PC-9 (cell line): ENCODE measurements around the gene STX7. TPM values are rescaled to one million over a fixed set of nuclear protein-coding genes. Genes with fewer than 3 reads are reported as not detected.
A peak's percentile ranks its signal among the peaks of the same experiment; 100 is the strongest.
"Not testable (repeated sequence)": the region's sequence is repeated elsewhere in the genome, so short reads cannot be mapped to it uniquely, and the experiment has no call there.

Experiments
- Bru-seq: library from RNA; stranded (reverse); fragments of 400-500 nt; gene quantifications from one replicate; lab custom pipeline; 2021; lab: Mats Ljungman, UMichigan
- BruChase-seq, 2 experiments: library from RNA; stranded (reverse); fragments of 400-500 nt; gene quantifications; one replicate each; lab custom pipeline; 2021; lab: Mats Ljungman, UMichigan
- BruUV-seq: library from RNA; stranded (reverse); fragments of 400-500 nt; replicated peaks from 2 replicates; lab custom pipeline; 2021; lab: Mats Ljungman, UMichigan
- CTCF ChIA-PET: fragments of 300-600 bp; sonication (Branson Sonifier 250); formaldehyde crosslinking; loops from one replicate; lab custom pipeline; 2022; ENCODE audit warnings: antibody characterized with exemption; lab: Charles Lee
- POLR2A ChIA-PET: fragments of 300-600 bp; sonication (Branson Sonifier 250); formaldehyde crosslinking; loops from one replicate; lab custom pipeline; 2022; ENCODE audit warnings: antibody characterized with exemption; ENCODE audit not compliant: unreplicated experiment; lab: Charles Lee
- DNase-seq, 2 experiments: peaks; one replicate each; pipeline versions ENCODE4 v3.0.0 to v3.0.0-alpha.2; 2015 to 2022; ENCODE audit warnings: mixed read lengths in 1 of 2
- H2AFZ ChIP-seq: fragments of 200-600 bp; sonication (generic); 2 replicates; pipeline ENCODE4 v1.8.1; 2017; ENCODE audit warnings: antibody characterized with exemption
- H3F3A ChIP-seq: fragments of 200-600 bp; sonication (generic); 2 replicates; pipeline ENCODE4 v1.8.1; 2017; ENCODE audit warnings: antibody characterized with exemption, mild to moderate bottlenecking, low read depth; ENCODE audit not compliant: insufficient read depth
- H3K27ac ChIP-seq: fragments of 200-600 bp; sonication (generic); 2 replicates; pipeline ENCODE4 v1.6.1; 2016; ENCODE audit warnings: mixed run types
- H3K27me3 ChIP-seq: fragments of 200-600 bp; sonication (generic); 2 replicates; pipeline ENCODE4 v1.6.1; 2016; ENCODE audit warnings: low read depth, mixed run types; ENCODE audit not compliant: insufficient read depth
- H3K36me3 ChIP-seq: fragments of 200-600 bp; sonication (generic); 2 replicates; pipeline ENCODE4 v1.6.1; 2016; ENCODE audit warnings: low read depth, mixed run types
- H3K4me1 ChIP-seq: fragments of 200-600 bp; sonication (generic); replicated peaks from 2 replicates; pipeline ENCODE4 v1.6.1; 2016; ENCODE audit warnings: mixed run types; ENCODE audit not compliant: insufficient read depth
- H3K4me2 ChIP-seq: fragments of 200-600 bp; sonication (generic); 2 replicates; pipeline ENCODE4 v1.6.1; 2017; ENCODE audit warnings: mixed run types
- H3K4me3 ChIP-seq: fragments of 200-600 bp; sonication (generic); 2 replicates; pipeline ENCODE4 v1.6.1; 2016; ENCODE audit warnings: mixed run types
- H3K79me2 ChIP-seq: fragments of 200-600 bp; sonication (generic); 2 replicates; pipeline ENCODE4 v1.6.1; 2017; ENCODE audit warnings: low read depth, mixed run types
- H3K9me2 ChIP-seq: fragments of 200-600 bp; sonication (generic); 2 replicates; pipeline ENCODE4 v1.8.1; 2017; ENCODE audit warnings: mild to moderate bottlenecking; ENCODE audit not compliant: insufficient read depth
- H3K9me3 ChIP-seq: fragments of 200-600 bp; sonication (generic); 2 replicates; pipeline ENCODE4 v1.8.1; 2016; ENCODE audit warnings: low read depth; ENCODE audit not compliant: insufficient read depth
- H4K20me1 ChIP-seq: fragments of 200-600 bp; sonication (generic); 2 replicates; pipeline ENCODE4 v1.8.1; 2017; ENCODE audit not compliant: insufficient read depth
- EZH2 ChIP-seq: fragments of 200-600 bp; sonication (generic); IDR thresholded peaks from 2 replicates; pipeline ENCODE4 v1.8.0; 2017; ENCODE audit warnings: antibody characterized with exemption, low read depth
- intact Hi-C: fragments of 100-400 bp; cut with micrococcal nuclease; formaldehyde crosslinking; loops from one replicate; pipeline ENCODE4 v1.10.0; 2022; ENCODE audit not compliant: unreplicated experiment
- long read RNA-seq: library from polyadenylated mRNA; stranded (forward); transcript quantifications from one replicate; pipeline ENCODE4 v2.0.0, GENCODE V29; 2022
- total RNA-seq: library from RNA; stranded (reverse); gene quantifications from 2 replicates; pipeline ENCODE4 v1.2.3, GENCODE V29; 2021
- TF ChIP-seq, protein P1 (sequence below): fragments of 200-600 bp; sonication (generic); conservative IDR thresholded peaks from 2 replicates; pipeline ENCODE4 v1.6.1; 2017; ENCODE audit warnings: mixed run types, antibody characterized with exemption, mild to moderate bottlenecking, moderate library complexity

The STX7 gene, protein sequence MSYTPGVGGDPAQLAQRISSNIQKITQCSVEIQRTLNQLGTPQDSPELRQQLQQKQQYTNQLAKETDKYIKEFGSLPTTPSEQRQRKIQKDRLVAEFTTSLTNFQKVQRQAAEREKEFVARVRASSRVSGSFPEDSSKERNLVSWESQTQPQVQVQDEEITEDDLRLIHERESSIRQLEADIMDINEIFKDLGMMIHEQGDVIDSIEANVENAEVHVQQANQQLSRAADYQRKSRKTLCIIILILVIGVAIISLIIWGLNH
- 33.3 and 40.7 TPM in 2 replicates for total RNA-seq
- percentile 78 among the genes with signal in this experiment for Bru-seq, nascent RNA
- BruChase-seq, experiment 1, labeled RNA remaining after a 2-hour chase, result percentile 79 among the genes with signal in this experiment
- percentile 67 among the genes with signal in this experiment for BruChase-seq, experiment 2, labeled RNA remaining after a 6-hour chase
- long read RNA-seq, full-length matches to known transcripts, result 33 of 52 reads
- long read RNA-seq, partial matches to known transcripts, result 1 of 52 reads
- long read RNA-seq, other reads (novel, unspliced or antisense), result 18 of 52 reads

DNA sequence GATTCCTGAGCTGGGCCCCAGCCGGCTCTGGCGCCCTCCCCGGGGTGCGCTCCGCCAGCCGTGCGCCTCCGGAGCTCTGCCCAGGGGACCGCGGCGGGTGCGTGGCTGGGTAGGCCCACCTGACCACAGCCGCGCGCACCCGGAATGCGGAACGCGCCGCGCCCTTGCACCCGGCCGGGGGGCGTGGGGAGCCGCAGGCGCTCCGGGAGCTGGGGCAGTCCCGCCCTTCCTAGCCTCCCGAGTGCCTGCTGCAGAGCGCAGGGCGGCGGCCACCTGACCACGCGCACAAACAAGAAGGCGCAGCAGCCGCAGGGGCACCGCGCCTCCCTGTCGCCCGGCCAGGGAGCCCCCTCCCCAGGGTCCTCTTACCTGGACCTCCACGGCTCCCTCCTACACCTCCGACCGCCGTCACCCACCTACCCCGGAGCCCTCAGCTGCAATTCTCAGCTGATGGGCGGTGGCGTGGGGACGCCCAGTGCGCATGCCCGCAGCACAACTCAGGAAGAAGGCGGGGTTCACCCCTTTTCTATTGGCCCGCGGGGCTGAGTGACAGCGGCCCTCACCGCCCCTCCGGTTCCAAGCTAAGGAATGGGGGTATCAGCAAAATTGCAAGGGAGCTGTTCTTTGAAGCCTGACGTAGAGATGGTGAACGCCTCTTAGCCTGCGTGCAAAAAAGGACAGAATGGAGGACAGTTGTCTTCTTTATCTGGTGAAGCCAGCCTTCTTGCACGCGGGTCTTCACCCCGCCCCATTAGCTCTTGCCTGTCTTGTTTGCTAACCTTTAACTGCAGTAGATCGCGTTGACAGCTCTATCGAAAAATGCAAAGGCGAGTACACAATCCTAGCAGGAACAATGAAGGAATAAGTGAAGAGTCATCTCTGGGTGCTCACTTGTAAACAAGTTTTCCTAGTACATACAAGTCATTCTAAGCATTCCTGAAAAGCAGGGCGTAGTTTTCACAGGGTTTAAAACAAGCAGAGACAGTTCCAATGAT lies at the start of gene STX7:
TSS of gene STX7 (minus strand) at position 479 of the 995 bp plus-strand sequence. CDS start 9,586 bp downstream, outside the sequence.
- Histone ChIP-seq H2AFZ (peak within 1 kb of the TSS; percentile 80), H3F3A (peaks cover 11% of the 10 kb centered on the region; the same call in 1 of the 2 replicates), H3K36me3 (0 out of 2 replicates have a peak, but pooled peaks cover 4% of the 10 kb centered on the region), H4K20me1 (no peaks in the 10 kb centered on the region), H3K27me3 (no peaks in the 10 kb centered on the region), H3K4me3 (peak within 1 kb of the TSS; percentile 71), H3K79me2 (peaks cover 43% of the 10 kb centered on the region), H3K9me2 (no peaks in the 10 kb centered on the region), H3K4me1 (peaks cover 28% of the 10 kb centered on the region), H3K4me2 (peak within 1 kb of the TSS; percentile 88), H3K27ac (peak within 1 kb of the TSS; percentile 63), H3K9me3 (no peaks in the 10 kb centered on the region)
- BruUV-seq, result no TSS peak
- CTCF ChIA-PET, result interaction anchor here (1.3 kb wide), 1 partner anchor 233 kb away, joined by 4 read pairs; no protein-coding TSS in a partner anchor
- DNase-seq, result peak; percentile 90 to 97
- intact Hi-C loops, result loop anchor here (2.0 to 5.0 kb wide), 4 partner anchors 154 to 558 kb away; partner anchors contain the start of genes RPS12 and SLC18B1
- POLR2A ChIA-PET, result interaction anchor here (0.5 to 1.3 kb wide), 5 partner anchors 29 to 645 kb away, joined by 3 to 8 read pairs (median 4); partner anchors contain the start of gene CCN2
- no peak for TF ChIP-seq EZH2
- TF ChIP-seq, protein P1, sequence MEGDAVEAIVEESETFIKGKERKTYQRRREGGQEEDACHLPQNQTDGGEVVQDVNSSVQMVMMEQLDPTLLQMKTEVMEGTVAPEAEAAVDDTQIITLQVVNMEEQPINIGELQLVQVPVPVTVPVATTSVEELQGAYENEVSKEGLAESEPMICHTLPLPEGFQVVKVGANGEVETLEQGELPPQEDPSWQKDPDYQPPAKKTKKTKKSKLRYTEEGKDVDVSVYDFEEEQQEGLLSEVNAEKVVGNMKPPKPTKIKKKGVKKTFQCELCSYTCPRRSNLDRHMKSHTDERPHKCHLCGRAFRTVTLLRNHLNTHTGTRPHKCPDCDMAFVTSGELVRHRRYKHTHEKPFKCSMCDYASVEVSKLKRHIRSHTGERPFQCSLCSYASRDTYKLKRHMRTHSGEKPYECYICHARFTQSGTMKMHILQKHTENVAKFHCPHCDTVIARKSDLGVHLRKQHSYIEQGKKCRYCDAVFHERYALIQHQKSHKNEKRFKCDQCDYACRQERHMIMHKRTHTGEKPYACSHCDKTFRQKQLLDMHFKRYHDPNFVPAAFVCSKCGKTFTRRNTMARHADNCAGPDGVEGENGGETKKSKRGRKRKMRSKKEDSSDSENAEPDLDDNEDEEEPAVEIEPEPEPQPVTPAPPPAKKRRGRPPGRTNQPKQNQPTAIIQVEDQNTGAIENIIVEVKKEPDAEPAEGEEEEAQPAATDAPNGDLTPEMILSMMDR, result no peak

DNA sequence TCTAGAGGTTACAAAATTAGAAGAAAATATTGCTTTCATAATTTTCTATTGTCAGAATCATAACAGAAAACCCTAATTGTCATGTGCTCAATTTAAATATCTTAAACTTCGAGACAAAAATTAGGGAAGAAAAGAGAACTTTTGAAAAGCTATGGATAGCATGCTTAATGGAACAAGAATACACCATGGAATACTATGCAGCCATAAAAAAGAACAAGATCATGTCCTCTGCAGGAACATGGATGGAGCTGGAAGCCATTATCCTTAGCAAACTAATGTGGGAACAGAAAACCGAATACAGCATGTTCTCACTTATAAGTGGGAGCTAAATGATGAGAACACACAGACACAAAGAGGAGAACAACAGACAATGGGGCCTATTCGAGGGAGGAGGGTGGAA lies 47.2 kb upstream of the STX7 start:
- H3K36me3 ChIP-seq, H2AFZ ChIP-seq, BruUV-seq, H3K79me2 ChIP-seq, H3K9me3 ChIP-seq, H3K27me3 ChIP-seq, H3K4me3 ChIP-seq, H3K27ac ChIP-seq, H3K4me1 ChIP-seq, DNase-seq, intact Hi-C loops, H4K20me1 ChIP-seq, POLR2A ChIA-PET, H3K9me2 ChIP-seq, CTCF ChIA-PET, H3K4me2 ChIP-seq, H3F3A ChIP-seq: not testable (repeated sequence)

DNA sequence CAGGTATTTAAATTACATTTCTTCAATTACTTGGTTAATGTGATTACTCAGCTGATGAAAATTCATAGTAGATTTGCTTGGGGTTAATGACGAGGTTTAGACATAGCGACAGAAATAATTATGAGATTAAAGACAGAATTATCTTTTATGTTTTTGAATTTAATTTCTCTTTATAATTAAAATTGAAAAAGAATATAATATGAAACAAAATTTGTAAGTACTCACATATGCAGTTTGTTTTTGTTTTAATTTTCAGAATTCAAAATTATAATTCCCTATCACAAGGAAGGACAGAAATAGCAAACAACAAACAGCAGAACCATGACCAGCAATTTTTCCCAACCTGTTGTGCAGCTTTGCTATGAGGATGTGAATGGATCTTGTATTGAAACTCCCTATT lies 39.5 kb upstream of the STX7 start, which contains the start of gene TAAR8:
TSS of gene TAAR8 (plus strand) at position 301 of the 400 bp plus-strand sequence. CDS start at position 322, 21 bp downstream.
- peaks cover 4% of the 10 kb centered on the region; the same call in 1 of the 2 replicates for H3K9me3 ChIP-seq
- no peaks in the 10 kb centered on the region for H3K9me2 ChIP-seq
- H3K79me2 ChIP-seq, result no peaks in the 10 kb centered on the region
- no peak within 1 kb of the TSS for H3K4me3 ChIP-seq
- no peaks in the 10 kb centered on the region for H3K4me1 ChIP-seq
- TF ChIP-seq, protein P1, result no peak
- no peak for TF ChIP-seq EZH2
- no peaks in the 10 kb centered on the region for H4K20me1 ChIP-seq
- no peak within 1 kb of the TSS for H3K27ac ChIP-seq
- ChIA-PET POLR2A (no interaction called here), CTCF (no interaction called here)
- BruUV-seq, result no TSS peak
- no peak within 1 kb of the TSS for H3K4me2 ChIP-seq
- DNase-seq, result no peak
- no peaks in the 10 kb centered on the region for H3F3A ChIP-seq
- no peak within 1 kb of the TSS for H2AFZ ChIP-seq
- intact Hi-C loops, result no loop called here
- no peaks in the 10 kb centered on the region for H3K36me3 ChIP-seq
- no peaks in the 10 kb centered on the region for H3K27me3 ChIP-seq
